Panc1 (cell line): ENCODE data around the gene OR51G1.

Experiments
- CTCF ChIP-seq: fragments of 450-650 bp; IDR thresholded peaks from 2 replicates; pipeline ENCODE4 v1.5.1; 2017; ENCODE audit warnings: mild to moderate bottlenecking
- POLR2AphosphoS5 ChIP-seq: IDR thresholded peaks from 2 replicates; pipeline ENCODE4 v1.6.1; 2012; ENCODE audit warnings: mild to moderate bottlenecking, low read depth, low read length, moderate library complexity
- REST ChIP-seq, 2 experiments: IDR thresholded peaks; 2 replicates each; pipeline ENCODE4 v1.6.1; 2011 to 2012; ENCODE audit warnings: low read depth in 2 of 2, control low read depth in 1 of 2, low read length in 1 of 2, mild to moderate bottlenecking in 1 of 2, moderate library complexity in 1 of 2; ENCODE audit not compliant: insufficient read depth in 1 of 2

GRCh38 chr11:4881860-4882500, 42.2 kb downstream of the OR51G1 start, which contains the start of gene OR51T1:
- TF ChIP-seq REST (IDR thresholded peaks at IDR 0.05; ENCODE audit: insufficient read depth in 1 of 2, low read depth in 2 of 2, low read length in 1 of 2) (no peak), CTCF (no peak), POLR2AphosphoS5 (no peak)
